ENCODE results near the gene RFT1.
A peak's percentile ranks its signal among the peaks of the same experiment; 100 is the strongest.

RFT1 gene

GRCh38 chr3:53122933-53123305, 7.3 kb downstream of the RFT1 start:
- DNase-seq: peak; percentile 21

- DNase-seq: no peak
Observed at GRCh38 chr3:53122255-53122932, 7.8 kb downstream of the RFT1 start.

GRCh38 chr3:53120336-53120735, 9.9 kb downstream of the RFT1 start:
- DNase-seq: no peak

GRCh38 chr3:53116956-53117355, 13.3 kb downstream of the RFT1 start:
- no peak for DNase-seq

GRCh38 chr3:53114412-53115074, 15.7 kb downstream of the RFT1 start:
- peak; percentile 25 for DNase-seq

- peak; percentile 55 for DNase-seq
Observed at GRCh38 chr3:53114011-53114400, 16.2 kb downstream of the RFT1 start.

GRCh38 chr3:53113293-53114010, 16.8 kb downstream of the RFT1 start:
- DNase-seq: no peak

GRCh38 chr3:53111822-53112221, 18.4 kb downstream of the RFT1 start:
- no peak for DNase-seq

- DNase-seq: peak; percentile 12
Observed at GRCh38 chr3:53109891-53110771, 20.1 kb downstream of the RFT1 start.

- no peak for DNase-seq
Observed at GRCh38 chr3:53109190-53109589, 21.0 kb downstream of the RFT1 start.

GRCh38 chr3:53104762-53105161, 25.5 kb downstream of the RFT1 start:
- DNase-seq: no peak

GRCh38 chr3:53103397-53104296, 26.6 kb downstream of the RFT1 start:
- no peak for DNase-seq

- DNase-seq: peak; percentile 40
Observed at GRCh38 chr3:53102601-53103147, 27.6 kb downstream of the RFT1 start.

GRCh38 chr3:53101956-53102355, 28.3 kb downstream of the RFT1 start:
- DNase-seq: no peak

- DNase-seq: no peak
Observed at GRCh38 chr3:53100818-53101466, 29.3 kb downstream of the RFT1 start.

- DNase-seq: no peak
Observed at GRCh38 chr3:53097887-53098286, 32.3 kb downstream of the RFT1 start.

GRCh38 chr3:53092942-53093341, 37.3 kb downstream of the RFT1 start:
- no peak for DNase-seq

GRCh38 chr3:53092216-53092615, 38.0 kb downstream of the RFT1 start:
- DNase-seq: no peak

GRCh38 chr3:53091011-53091410, 39.2 kb downstream of the RFT1 start:
- no peak for DNase-seq

GRCh38 chr3:53089511-53089910, 40.7 kb downstream of the RFT1 start:
- DNase-seq: no peak

- no peak for DNase-seq
Observed at GRCh38 chr3:53085476-53085875, 44.8 kb downstream of the RFT1 start.

All from NK-92 treated with Interleukin-12 subunit alpha and Interleukin-12 subunit beta, amount 100 ng/mL, for 24 hours (cell line).